Kasumi-1 (cell line): ENCODE data around the gene BRF1.
A peak's percentile ranks its signal among the peaks of the same experiment; 100 is the strongest.

ENCODE experiments used
- DNase-seq, 2 experiments: peaks; one replicate each; lab custom pipeline; 2025; lab: John Stamatoyannopoulos, UW

The BRF1 gene

DNA sequence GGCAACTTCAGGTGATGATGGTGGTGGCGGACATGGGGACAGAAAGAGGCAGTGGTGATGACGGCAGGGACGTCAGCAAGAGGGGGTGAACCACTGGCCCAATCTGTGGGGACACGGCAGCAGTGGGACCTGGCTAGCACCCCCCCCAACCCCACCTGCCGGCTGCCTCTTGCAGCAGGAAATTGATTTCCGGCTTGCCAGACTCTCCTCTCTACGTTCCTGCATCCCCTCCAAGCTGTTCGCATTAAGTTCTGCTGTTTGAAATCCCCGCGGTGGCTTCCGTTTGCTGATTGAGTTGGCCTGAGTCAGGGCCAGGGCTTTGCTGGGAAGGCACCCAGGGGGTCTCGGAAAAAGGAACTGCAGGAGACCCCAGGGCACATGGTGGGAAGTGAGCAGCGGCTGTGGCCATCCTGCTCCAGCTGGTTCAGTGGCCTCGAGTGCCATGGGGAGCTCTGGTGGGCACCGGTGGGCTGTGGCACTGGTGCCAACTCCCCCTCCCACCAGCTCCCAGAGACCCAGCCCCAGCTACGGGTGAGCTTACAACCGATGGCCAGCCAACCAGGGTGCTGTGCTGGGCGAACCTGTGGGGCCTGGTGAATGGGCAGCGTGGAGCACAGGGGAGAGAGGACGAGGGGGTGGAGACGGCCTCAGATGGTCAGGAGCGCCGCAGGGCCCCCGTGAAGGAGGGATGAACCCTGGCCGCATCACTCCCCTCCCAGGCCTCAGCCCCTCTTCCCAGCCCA is 105.1 kb downstream of the BRF1 start:
- peak; percentile 33 to 37 for DNase-seq

DNA sequence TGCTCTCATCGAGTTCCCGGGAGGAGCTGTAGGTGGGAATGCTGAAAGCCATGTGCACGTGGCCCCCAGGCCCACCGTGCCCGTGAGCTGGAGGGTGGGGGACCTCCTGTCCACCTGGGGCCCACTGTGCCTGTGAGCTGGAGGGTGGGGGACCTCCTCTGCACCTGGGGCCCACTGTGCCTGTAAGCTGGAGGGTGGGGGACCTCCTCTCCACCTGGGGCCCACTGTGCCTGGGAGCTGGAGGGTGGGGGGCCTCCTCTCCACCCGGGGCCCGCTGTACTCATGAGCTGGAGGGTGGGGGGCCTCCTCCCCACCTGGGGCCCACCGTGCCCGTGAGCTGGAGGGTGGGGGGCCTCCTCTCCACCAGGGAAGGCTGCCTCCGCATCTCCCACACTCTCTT is 105.8 kb downstream of the BRF1 start:
- no peak for DNase-seq

- DNase-seq, result no peak
Observed at GRCh38 chr14:105193916-105194782, 106.7 kb downstream of the BRF1 start.

- peak; percentile 40 to 50 for DNase-seq
Observed at GRCh38 chr14:105192866-105193731, 107.7 kb downstream of the BRF1 start.

DNA sequence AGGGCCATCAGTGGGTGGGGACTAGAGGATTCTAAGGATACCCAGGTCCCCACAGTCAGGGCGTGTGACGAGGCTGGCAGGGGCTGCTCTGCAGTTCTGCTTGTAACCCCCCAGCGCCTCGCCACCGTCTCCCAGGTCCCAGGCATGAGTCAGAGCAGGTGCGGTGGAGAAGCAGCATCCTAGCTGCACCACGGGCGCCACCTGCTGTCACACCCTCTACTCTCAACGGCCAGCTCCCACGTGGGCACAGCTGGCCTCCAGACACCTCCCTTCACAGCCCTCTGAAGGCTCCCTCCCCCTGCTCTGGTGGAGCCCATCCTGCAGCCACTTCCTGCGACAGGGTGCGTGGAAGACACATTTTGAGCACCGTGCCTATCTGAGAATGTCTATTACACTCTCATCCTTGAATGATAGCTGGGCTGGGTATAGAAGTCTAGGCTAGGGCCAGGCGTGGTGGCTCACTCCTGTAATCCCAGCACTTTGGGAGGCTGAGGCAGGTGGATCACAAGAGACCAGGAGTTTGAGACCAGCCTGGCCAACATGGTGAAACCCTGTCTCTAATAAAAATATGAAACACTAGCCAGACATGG is 112.8 kb downstream of the BRF1 start:
- DNase-seq, result no peak

DNA sequence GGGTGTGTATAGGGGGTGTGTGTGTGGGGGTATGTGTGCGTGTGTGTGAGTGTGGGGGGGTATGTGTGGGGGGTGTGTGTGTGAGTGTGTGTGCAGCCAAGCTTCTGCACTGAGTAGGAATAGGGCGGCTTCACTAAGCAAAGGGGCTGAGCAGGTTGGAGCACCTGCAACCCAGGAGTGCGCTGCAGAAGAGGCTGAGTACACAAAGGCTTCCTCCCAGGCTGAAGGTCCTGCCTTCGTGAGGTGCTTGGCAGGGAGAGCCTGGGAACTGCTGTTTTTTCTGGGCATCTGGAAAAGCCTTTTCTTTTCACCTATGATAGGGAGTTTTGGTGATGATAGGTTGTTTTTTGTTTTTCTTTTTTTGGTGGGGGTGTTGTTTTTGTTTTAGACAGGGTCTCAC is 113.7 kb downstream of the BRF1 start:
- no peak for DNase-seq

- DNase-seq, result no peak
Observed at GRCh38 chr14:105185973-105186372, 114.8 kb downstream of the BRF1 start.

- DNase-seq, result no peak
Observed at GRCh38 chr14:105185001-105185400, 115.8 kb downstream of the BRF1 start.

DNA sequence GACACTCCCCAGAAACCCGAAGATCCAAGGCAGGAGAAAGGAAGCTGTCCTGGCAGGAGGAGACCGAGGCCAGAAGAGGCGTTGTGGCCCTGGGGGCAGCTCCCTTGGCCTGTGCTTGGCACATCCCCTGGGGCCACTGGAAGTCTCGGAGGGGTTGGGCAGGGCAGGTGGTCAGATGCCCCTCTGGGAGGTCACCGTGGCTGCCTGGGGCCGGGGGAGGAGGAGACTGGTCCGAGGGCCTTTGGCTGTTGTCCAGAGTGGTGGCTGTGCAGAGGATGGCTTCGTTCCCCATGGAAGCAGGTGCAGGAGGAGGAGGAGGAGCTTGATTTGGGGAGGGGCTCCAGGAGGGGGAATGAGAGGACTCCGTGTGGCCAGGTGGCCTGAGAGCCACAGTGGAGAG is 116.3 kb downstream of the BRF1 start:
- no peak for DNase-seq

- no peak for DNase-seq
Observed at GRCh38 chr14:105182296-105183020, 118.3 kb downstream of the BRF1 start.

- DNase-seq, result no peak
Observed at GRCh38 chr14:105181549-105182295, 119.1 kb downstream of the BRF1 start.

- DNase-seq, result peak; percentile 16 to 38
Observed at GRCh38 chr14:105180592-105181548, 119.9 kb downstream of the BRF1 start, which contains the start of gene NUDT14. Gene NUDT14, minus strand, starts transcription at chr14:105181312. Its CDS starts 103 bp downstream, at chr14:105181209.

- DNase-seq, result no peak
Observed at GRCh38 chr14:105179191-105179590, 121.6 kb downstream of the BRF1 start.

GRCh38 chr14:105178868-105179140 is 122.0 kb downstream of the BRF1 start:
- DNase-seq, result no peak

- DNase-seq, result no peak
Observed at GRCh38 chr14:105178069-105178867, 122.5 kb downstream of the BRF1 start.

DNA sequence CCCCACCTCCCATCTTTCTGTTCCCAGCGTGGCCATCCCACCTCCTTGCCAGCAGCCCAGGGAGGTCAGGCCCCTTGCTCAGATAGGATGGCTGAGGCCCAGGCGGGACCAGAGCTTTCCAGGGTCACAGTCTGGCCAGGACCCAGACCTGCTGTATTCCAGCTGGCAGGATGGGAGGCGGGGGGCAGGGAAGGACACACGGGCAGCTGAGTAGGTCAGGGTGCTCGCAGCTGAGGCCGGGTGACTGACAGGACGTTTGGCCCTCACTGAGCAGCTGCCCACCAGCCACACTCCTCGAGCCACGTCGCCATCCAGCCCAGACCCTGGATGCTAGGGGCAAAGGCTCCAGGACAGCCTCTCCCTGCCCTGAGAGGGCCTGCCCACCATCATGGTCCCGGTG is 123.7 kb downstream of the BRF1 start:
- no peak for DNase-seq

DNA sequence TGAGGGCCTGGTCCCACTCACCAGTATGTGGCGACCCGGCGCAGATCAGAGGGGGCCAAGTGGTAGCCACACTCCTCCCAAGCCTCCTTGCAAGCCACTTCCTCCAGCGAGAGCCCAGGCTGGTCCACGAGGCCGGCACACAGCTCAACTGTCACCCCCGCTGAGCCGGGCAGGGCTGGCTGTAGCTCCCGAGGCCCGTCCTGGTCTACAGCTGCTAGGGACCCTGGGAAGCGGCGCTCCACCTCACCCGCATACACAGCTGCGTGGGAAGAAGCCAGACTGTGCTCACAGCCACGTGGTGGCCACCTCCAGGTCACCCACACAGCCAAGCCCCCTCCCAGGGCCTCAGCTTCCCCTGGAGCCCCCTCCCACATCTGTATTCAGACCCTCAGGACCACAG is 124.3 kb downstream of the BRF1 start:
- no peak for DNase-seq
